H7 (cell line): ENCODE data around the gene SCNN1G. TPM values are rescaled to one million over a fixed set of nuclear protein-coding genes. Genes with fewer than 3 reads are reported as not detected.
"Not testable (repeated sequence)": the region's sequence is repeated elsewhere in the genome, so short reads cannot be mapped to it uniquely, and the experiment has no call there.

Source experiments
- DNase-seq: peaks from one replicate; pipeline ENCODE4 v3.0.0; 2012
- H3K27me3 ChIP-seq: 2 replicates; pipeline ENCODE4 v1.6.0; 2011; ENCODE audit warnings: mild to moderate bottlenecking, low read length; ENCODE audit not compliant: control insufficient read depth, insufficient read depth
- H3K36me3 ChIP-seq: replicated peaks from 2 replicates; pipeline ENCODE4 v1.5.1; 2011; ENCODE audit warnings: low read length; ENCODE audit not compliant: control insufficient read depth, insufficient read depth
- H3K4me3 ChIP-seq: 2 replicates; pipeline ENCODE4 v1.5.1; 2011; ENCODE audit warnings: low read depth, mild to moderate bottlenecking, control low read depth, low read length, moderate library complexity; ENCODE audit not compliant: insufficient read depth
- total RNA-seq: library from RNA; depleted of rRNA; stranded (reverse); fragments of >200 nt; shearing (Covaris generic); gene quantifications from 2 replicates; pipeline ENCODE4 v1.2.3, GENCODE V29; 2014; rRNA removed

The SCNN1G gene
- total RNA-seq: 0.10 and 0.48 TPM in 2 replicates

DNA sequence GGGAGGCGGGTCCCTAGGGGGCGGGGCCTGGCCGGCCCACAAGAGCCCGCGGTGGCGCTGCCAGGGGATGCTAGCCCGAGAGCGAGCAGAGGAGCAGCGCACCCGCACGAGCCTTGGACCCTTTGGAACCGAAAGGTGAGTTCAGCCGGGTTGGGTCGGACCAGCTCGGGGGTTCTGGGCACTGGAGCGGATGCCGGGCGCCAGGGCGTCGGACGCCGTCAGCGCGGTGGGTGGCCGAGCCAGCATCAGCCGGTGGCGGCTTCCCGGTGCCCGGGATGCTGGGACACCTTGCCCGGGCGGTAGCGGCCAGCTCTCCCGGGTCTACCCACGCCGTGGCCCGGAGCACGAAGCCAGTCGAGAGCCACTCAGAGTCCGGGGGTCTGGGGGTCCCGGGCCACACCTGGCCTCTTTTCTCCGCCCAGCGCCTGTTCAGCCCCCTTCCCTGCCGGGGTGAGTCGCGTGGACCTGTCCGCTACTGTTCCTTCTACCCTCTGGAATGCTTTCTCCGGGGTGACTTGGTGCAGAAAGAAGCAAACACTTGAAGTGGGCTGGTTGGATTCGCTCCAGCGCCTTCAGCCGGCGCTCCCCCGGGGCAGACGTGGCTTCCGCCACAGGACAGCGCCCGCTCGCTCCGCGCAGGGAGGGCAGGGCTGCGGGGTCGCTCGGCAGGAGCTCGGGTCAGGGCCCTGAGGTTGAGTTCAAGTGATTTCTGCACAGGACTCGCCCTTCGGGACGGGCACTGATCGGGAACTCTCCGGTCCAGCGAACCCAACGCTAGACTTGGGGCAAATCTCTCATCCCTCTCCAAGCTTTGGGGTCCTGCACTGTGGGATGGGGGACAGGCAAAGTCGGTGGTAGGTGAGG is at the start of gene SCNN1G:
TSS of gene SCNN1G (plus strand) at position 67 of the 864 bp plus-strand sequence. CDS start 3,527 bp downstream, outside the sequence.
- Histone ChIP-seq H3K27me3 (peaks cover 25% of the 10 kb centered on the region), H3K4me3 (peak within 1 kb of the TSS; percentile 61), H3K36me3 (no peaks in the 10 kb centered on the region)
- peak; percentile 76 for DNase-seq

GRCh38 chr16:23132775-23133463 is 49.6 kb upstream of the SCNN1G start:
- no peak for DNase-seq
- Histone ChIP-seq H3K36me3 (no peaks in the 10 kb centered on the region), H3K27me3 (no peaks in the 10 kb centered on the region), H3K4me3 (no peak overlapping the region)

DNA sequence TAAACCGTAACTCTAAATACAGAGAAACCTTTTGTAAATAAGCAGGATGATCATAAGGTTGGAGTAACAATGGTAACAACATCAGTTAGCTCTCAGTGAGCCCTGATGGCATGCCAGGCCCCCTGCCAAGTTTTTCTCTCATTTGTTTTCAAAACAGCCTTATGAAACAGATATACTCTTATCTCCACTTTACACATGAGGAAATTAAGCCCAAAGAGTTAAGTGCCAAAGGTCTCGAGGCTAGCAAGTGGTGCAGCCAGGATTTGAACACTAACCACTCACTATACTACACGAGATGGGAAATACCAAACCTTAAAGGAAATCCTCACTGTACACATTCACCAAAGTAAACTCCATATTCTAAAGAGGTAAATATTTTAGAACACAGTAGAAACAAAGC is 48.3 kb upstream of the SCNN1G start:
- H3K27me3 ChIP-seq: no peaks in the 10 kb centered on the region
- H3K36me3 ChIP-seq: no peaks in the 10 kb centered on the region
- no peak overlapping the region for H3K4me3 ChIP-seq
- no peak for DNase-seq

DNA sequence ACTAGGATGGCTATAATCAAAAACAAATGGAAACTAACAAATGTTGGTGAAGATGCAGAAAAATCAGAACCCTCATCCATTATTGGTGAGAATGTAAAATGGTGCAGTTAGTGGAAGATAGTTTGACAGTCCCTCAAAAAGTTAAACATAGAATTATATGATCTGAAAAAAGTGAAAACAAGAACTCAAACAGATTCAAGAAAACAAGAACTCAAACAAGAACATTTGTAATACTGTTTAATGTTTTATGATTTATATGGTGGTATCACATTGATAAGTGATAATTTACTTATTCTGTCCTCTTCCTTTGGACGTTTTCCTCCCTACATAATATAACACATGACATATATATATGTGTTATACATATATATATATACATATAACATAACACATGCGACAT is 45.3 kb upstream of the SCNN1G start:
- Histone ChIP-seq H3K4me3 (no peak overlapping the region), H3K27me3 (no peaks in the 10 kb centered on the region), H3K36me3 (no peaks in the 10 kb centered on the region)
- no peak for DNase-seq

- DNase-seq: no peak
- no peak overlapping the region for H3K4me3 ChIP-seq
- H3K36me3 ChIP-seq: no peaks in the 10 kb centered on the region
- H3K27me3 ChIP-seq: no peaks in the 10 kb centered on the region
These were observed 44.7 kb upstream of the SCNN1G start for GRCh38 chr16:23137818-23138217.

- Histone ChIP-seq H3K27me3 (no peaks in the 10 kb centered on the region), H3K4me3 (no peak overlapping the region), H3K36me3 (no peaks in the 10 kb centered on the region)
These were observed 42.4 kb upstream of the SCNN1G start for GRCh38 chr16:23140107-23140506.

DNA sequence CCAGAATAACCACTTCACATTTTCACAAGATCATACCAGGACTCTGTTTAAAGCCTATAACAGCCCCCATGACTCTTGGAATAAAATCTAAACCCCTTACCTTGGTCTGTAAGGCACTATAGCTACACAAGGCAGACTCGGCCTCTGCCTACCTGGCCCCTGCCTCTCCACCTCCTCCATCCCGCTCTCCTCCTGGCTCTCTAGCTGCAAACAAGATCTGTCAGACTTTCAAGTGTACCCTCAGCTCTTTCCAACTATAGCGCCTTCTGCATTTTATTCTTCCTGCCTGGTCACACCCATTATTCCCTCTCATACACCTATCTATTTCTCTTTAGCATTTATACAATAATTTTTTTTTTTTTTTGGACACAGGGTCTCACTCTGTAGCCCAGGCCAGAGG is 41.5 kb upstream of the SCNN1G start:
- no peaks in the 10 kb centered on the region for H3K36me3 ChIP-seq
- H3K27me3 ChIP-seq: no peaks in the 10 kb centered on the region
- no peak overlapping the region for H3K4me3 ChIP-seq
- DNase-seq: no peak

More at GRCh38 chr16:23140107-23140506, 42.4 kb upstream of the SCNN1G start:
- DNase-seq: no peak

- no peak overlapping the region for H3K4me3 ChIP-seq
- no peaks in the 10 kb centered on the region for H3K36me3 ChIP-seq
- no peak for DNase-seq
- H3K27me3 ChIP-seq: no peaks in the 10 kb centered on the region
These were observed 41.0 kb upstream of the SCNN1G start for GRCh38 chr16:23141500-23141899.

DNA sequence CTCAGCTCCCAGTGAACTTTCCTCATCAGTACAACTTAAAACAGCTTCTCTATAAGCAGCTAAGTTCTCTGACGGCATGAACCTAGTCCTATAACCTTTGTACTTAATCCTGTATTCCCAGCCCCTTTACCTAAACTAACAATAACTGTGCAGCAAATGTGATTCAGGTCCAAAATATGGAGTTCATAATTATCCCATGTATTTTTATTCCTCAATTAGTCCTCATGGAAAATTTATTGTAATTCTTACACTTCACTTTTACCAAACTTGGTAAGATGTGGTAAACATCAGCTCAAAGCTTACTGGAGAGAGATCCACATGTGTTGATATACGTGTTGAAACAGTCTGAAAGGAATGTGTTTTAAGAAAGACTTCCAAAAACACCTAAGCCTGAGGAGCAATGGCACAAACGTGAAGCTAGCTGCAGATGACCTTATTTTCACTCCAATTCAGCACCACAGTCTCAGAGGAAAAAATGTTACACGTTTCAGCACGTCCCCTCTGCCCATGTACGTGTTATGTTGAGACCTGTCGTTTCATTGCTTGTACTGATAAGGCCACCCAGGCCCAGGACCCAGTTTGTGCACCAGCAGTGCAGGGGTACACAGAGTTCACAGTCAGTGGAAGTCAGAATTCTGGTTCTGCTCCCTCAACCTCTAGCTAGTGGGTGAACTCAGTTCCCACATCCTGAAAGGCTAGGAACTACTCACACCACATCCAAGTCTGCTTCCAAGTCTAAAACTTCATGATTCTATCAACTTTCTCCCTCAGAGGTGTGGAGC is 40.4 kb upstream of the SCNN1G start:
- no peaks in the 10 kb centered on the region for H3K36me3 ChIP-seq
- no peaks in the 10 kb centered on the region for H3K27me3 ChIP-seq
- DNase-seq: no peak
- H3K4me3 ChIP-seq: no peak overlapping the region

DNA sequence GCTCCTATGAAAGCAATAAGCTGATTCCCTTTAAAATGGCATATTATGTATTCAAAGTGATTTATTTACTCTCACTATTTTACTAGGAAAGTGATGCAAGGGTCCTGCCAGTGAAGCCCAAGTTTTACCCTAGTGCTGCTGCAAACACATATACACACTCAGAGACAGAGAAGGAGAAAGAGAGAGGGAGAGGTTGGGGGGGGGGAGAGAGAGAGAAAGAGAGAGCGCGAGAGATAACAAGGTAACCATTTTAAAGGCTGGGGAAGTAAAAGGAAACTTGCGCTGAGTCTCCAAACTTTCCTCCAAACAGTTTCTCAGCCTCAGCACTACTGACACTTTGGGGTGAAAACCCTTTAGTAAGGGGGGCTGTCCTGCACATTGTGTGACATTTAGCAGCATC is 39.2 kb upstream of the SCNN1G start:
- DNase-seq: no peak
- Histone ChIP-seq H3K36me3 (no peaks in the 10 kb centered on the region), H3K4me3 (no peak overlapping the region), H3K27me3 (no peaks in the 10 kb centered on the region)

- not testable (repeated sequence) for H3K27me3 ChIP-seq, H3K36me3 ChIP-seq, H3K4me3 ChIP-seq, DNase-seq
These were observed 38.2 kb upstream of the SCNN1G start for GRCh38 chr16:23144393-23144792.

GRCh38 chr16:23145186-23145585 is 37.4 kb upstream of the SCNN1G start:
- no peaks in the 10 kb centered on the region for H3K36me3 ChIP-seq
- peak; percentile 41 for DNase-seq
- no peak overlapping the region for H3K4me3 ChIP-seq
- no peaks in the 10 kb centered on the region for H3K27me3 ChIP-seq

GRCh38 chr16:23145608-23146007 is 36.9 kb upstream of the SCNN1G start:
- Histone ChIP-seq H3K27me3 (0 out of 2 replicates have a peak, but pooled peaks cover 2% of the 10 kb centered on the region), H3K4me3 (no peak overlapping the region), H3K36me3 (no peaks in the 10 kb centered on the region)
- no peak for DNase-seq

- DNase-seq: no peak
- Histone ChIP-seq H3K27me3 (0 out of 2 replicates have a peak, but pooled peaks cover 3% of the 10 kb centered on the region), H3K4me3 (no peak overlapping the region), H3K36me3 (no peaks in the 10 kb centered on the region)
These were observed 35.5 kb upstream of the SCNN1G start for GRCh38 chr16:23146877-23147601.
